Activated CD4-positive, alpha-beta T cell treated with anti-CD3 and anti-CD28 coated beads, Interleukin-2, amount 10 ng/mL, durations not matched to agents 24 days and 14 days (primary cell): ENCODE data around the gene FASTKD1. TPM values are rescaled to one million over a fixed set of nuclear protein-coding genes. Genes with fewer than 3 reads are reported as not detected.
A peak's percentile ranks its signal among the peaks of the same experiment; 100 is the strongest.
"Not testable (repeated sequence)": the region's sequence is repeated elsewhere in the genome, so short reads cannot be mapped to it uniquely, and the experiment has no call there.

Experiments
- DNase-seq: peaks from one replicate; pipeline ENCODE4 v3.0.0; 2022
- H3K27ac Mint-ChIP-seq: one replicate; pipeline ENCODE4 v1.8.0; 2022; ENCODE audit warnings: mild to moderate bottlenecking, mixed read lengths
- H3K27me3 Mint-ChIP-seq: one replicate; pipeline ENCODE4 v1.8.0; 2022; ENCODE audit warnings: mixed read lengths
- H3K36me3 Mint-ChIP-seq: one replicate; pipeline ENCODE4 v1.8.0; 2022; ENCODE audit warnings: low read depth, mild to moderate bottlenecking, mixed read lengths
- H3K4me1 Mint-ChIP-seq: one replicate; pipeline ENCODE4 v1.8.0; 2021; ENCODE audit warnings: mixed read lengths
- H3K4me3 Mint-ChIP-seq: one replicate; pipeline ENCODE4 v1.8.0; 2022; ENCODE audit warnings: mild to moderate bottlenecking, moderate library complexity, mixed read lengths
- H3K9me3 Mint-ChIP-seq: one replicate; pipeline ENCODE4 v1.8.0; 2021; ENCODE audit warnings: mixed read lengths
- intact Hi-C: fragments of 100-400 bp; cut with micrococcal nuclease; formaldehyde crosslinking; loops from one replicate; pipeline ENCODE4 v1.15.1; 2023
- total RNA-seq: library from RNA; stranded (reverse); gene quantifications from 2 replicates; pipeline ENCODE4 v1.2.3, GENCODE V29; 2022

The FASTKD1 gene
- total RNA-seq, 1 donor from 2014 or later, result 56.5 TPM

DNA sequence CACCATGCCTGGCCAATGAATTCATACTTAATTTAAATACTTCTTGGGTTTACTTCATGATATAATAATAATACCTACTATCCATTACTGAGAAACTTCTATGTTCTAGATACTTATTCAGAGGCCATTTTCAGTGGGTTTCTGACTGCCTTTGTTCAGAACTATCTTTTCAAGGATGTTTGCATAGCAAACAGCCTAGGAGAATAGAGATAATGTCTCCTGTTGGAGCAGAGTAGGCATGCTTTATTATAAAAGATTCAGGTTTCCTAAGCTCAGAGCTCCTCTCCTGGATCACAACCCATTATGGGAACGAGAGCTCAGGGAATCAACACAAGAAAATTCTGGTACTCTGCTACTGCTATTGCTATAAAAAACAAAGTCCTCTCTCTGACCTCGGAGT is 11.1 kb downstream of the FASTKD1 start:
- intact Hi-C loops, result loop anchor here (5.0 kb wide), 1 partner anchor 100 kb away; no protein-coding TSS in a partner anchor
- H3K36me3 Mint-ChIP-seq, result peaks cover 27% of the 10 kb centered on the region

DNA sequence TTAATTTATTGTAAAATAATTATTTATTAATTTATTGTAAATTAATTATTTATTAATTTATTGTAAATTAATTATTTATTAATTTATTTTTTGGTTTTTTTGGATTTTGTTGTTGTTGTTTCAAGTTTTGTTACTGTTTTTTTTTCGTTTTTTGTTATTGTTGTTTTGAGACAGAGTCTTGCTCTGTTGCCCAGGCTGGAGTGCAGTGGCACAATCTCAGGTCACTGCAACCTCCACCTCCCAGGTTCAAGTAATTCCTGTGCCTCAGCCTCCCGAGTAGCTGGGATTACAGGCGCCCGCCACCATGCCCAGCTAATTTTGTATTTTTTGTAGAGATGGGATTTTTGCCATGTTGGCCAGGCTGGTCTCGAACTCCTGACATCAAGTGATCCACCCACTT is 11.6 kb downstream of the FASTKD1 start:
- not testable (repeated sequence) for H3K27ac Mint-ChIP-seq, H3K27me3 Mint-ChIP-seq, H3K4me3 Mint-ChIP-seq, DNase-seq, H3K9me3 Mint-ChIP-seq, H3K4me1 Mint-ChIP-seq
- peaks cover 27% of the 10 kb centered on the region for H3K36me3 Mint-ChIP-seq
- intact Hi-C loops, result loop anchor here (5.0 kb wide), 1 partner anchor 100 kb away; no protein-coding TSS in a partner anchor

More for the DNA sequence above, 11.1 kb downstream of the FASTKD1 start:
- Mint-ChIP-seq H3K4me3 (no peak overlapping the region), H3K4me1 (no peaks in the 10 kb centered on the region), H3K27me3 (no peaks in the 10 kb centered on the region), H3K27ac (no peak overlapping the region), H3K9me3 (no peaks in the 10 kb centered on the region)
- no peak for DNase-seq

GRCh38 chr2:169561364-169561763 is 12.3 kb downstream of the FASTKD1 start:
- H3K27me3 Mint-ChIP-seq, result no peaks in the 10 kb centered on the region
- peaks cover 32% of the 10 kb centered on the region for H3K36me3 Mint-ChIP-seq
- intact Hi-C loops, result loop anchor here (2.0 to 5.0 kb wide), 2 partner anchors 99 to 585 kb away; no protein-coding TSS in a partner anchor
- H3K9me3 Mint-ChIP-seq, result no peaks in the 10 kb centered on the region
- no peaks in the 10 kb centered on the region for H3K4me1 Mint-ChIP-seq
- H3K27ac Mint-ChIP-seq, result no peak overlapping the region
- no peak overlapping the region for H3K4me3 Mint-ChIP-seq
- DNase-seq, result no peak

DNA sequence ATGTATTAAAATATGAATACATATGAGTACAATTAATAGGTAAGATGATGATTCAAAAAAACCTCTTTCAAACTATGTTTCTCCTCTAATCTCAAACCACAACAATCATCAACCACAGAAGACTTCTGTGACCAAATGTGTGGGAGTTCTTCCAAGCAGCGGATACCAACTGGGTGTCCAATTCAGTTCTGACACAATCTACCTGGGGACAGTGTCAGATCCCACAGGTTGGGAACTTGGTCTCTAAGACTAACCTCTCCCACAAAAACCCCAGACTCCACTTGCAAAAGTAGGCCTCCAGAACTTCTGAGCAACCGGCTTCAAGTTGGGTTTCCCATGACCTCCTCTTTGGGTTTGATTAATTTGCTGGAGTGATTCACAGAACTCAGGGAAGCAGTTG is 26.9 kb downstream of the FASTKD1 start:
- H3K27me3 Mint-ChIP-seq, result no peaks in the 10 kb centered on the region
- H3K36me3 Mint-ChIP-seq, result peaks cover 34% of the 10 kb centered on the region
- H3K4me3 Mint-ChIP-seq, result no peak overlapping the region
- no peaks in the 10 kb centered on the region for H3K9me3 Mint-ChIP-seq
- no peak for DNase-seq
- no peak overlapping the region for H3K27ac Mint-ChIP-seq
- intact Hi-C loops, result no loop called here
- peaks cover 8% of the 10 kb centered on the region for H3K4me1 Mint-ChIP-seq

- intact Hi-C loops, result no loop called here
- peaks cover 36% of the 10 kb centered on the region for H3K36me3 Mint-ChIP-seq
- H3K4me1 Mint-ChIP-seq, result peaks cover 8% of the 10 kb centered on the region
- H3K27ac Mint-ChIP-seq, result no peak overlapping the region
- no peak overlapping the region for H3K4me3 Mint-ChIP-seq
- DNase-seq, result no peak
- no peaks in the 10 kb centered on the region for H3K27me3 Mint-ChIP-seq
- no peaks in the 10 kb centered on the region for H3K9me3 Mint-ChIP-seq
Measured at GRCh38 chr2:169542433-169542832, 31.2 kb downstream of the FASTKD1 start.

- H3K36me3 Mint-ChIP-seq, result peaks cover 30% of the 10 kb centered on the region
- no peak overlapping the region for H3K27ac Mint-ChIP-seq
- H3K27me3 Mint-ChIP-seq, result no peaks in the 10 kb centered on the region
- intact Hi-C loops, result no loop called here
- H3K4me3 Mint-ChIP-seq, result no peak overlapping the region
- no peaks in the 10 kb centered on the region for H3K4me1 Mint-ChIP-seq
- DNase-seq, result no peak
- no peaks in the 10 kb centered on the region for H3K9me3 Mint-ChIP-seq
Measured at GRCh38 chr2:169540146-169540545, 33.5 kb downstream of the FASTKD1 start.

DNA sequence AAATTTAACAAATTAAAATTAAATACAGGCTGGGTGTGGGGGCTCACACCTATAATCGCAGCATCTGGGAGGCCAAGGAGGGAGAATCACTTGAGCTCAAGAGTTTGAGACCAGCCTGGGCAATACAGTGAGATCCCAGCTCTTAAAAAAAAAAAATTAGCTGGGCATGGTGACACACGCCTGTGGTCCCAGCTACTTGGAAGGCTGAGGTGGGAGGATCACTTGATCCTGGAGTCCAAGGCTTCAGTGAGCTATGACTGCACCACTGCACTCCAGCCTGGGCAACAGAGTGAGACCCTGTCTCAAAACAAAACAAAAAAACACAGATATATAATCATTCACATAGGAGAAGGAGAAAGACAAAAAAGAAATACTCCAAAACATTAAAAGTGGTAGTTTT is 34.2 kb downstream of the FASTKD1 start:
- H3K4me1 Mint-ChIP-seq, intact Hi-C loops: not testable (repeated sequence)

DNA sequence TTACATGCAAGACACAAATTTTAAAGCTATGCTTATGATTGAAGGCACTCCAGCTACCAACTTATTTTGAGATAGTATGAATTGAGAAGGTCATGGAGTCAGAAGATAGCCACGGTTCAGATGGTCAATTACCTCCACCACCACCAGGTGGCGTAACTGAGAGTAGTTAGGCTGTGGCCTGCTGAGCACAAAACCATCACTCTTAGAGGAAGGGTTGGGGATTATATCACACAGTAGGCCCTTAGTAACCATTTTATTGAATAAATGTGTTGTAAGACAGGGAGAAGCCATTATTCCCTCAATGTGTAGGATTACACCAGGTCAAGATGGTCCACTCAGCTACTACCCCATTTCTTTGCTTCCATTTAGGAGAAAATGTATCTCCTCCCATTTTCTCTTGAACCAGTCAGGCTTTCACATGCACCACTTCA is 45.4 kb downstream of the FASTKD1 start:
- H3K4me3 Mint-ChIP-seq, result no peak overlapping the region
- H3K27ac Mint-ChIP-seq, result no peak overlapping the region
- H3K27me3 Mint-ChIP-seq, result no peaks in the 10 kb centered on the region
- no peaks in the 10 kb centered on the region for H3K4me1 Mint-ChIP-seq
- peak; percentile 91 for DNase-seq
- H3K36me3 Mint-ChIP-seq, result peaks cover 7% of the 10 kb centered on the region
- intact Hi-C loops, result loop anchor here (5.0 kb wide), 1 partner anchor 399 kb away; no protein-coding TSS in a partner anchor
- no peaks in the 10 kb centered on the region for H3K9me3 Mint-ChIP-seq

More for the DNA sequence above, 34.2 kb downstream of the FASTKD1 start:
- DNase-seq, H3K4me3 Mint-ChIP-seq, H3K9me3 Mint-ChIP-seq, H3K27ac Mint-ChIP-seq, H3K27me3 Mint-ChIP-seq: not testable (repeated sequence)
- H3K36me3 Mint-ChIP-seq, result peaks cover 29% of the 10 kb centered on the region

GRCh38 chr2:169526451-169526850 is 47.2 kb downstream of the FASTKD1 start:
- intact Hi-C loops, result loop anchor here (5.0 kb wide), 1 partner anchor 401 kb away; no protein-coding TSS in a partner anchor
- H3K9me3 Mint-ChIP-seq, result no peaks in the 10 kb centered on the region

DNA sequence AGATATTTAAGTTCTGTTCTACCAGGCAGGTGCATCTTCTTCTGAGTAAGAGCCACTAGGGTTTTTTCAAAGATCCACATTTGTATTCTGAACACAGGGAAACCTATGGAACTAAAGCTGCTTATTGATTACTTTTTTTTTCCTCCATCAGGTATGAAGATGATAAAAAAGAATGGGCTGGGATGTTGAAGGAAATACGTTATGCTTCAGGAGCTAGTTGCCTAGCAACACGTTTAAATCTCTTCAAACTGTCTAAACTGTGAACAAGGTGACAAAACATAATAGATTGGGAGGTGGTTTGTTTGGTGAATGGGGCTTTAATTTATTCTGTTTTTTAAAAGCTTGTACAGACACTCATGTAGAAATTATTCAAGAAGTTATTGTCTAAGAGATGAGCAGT is 48.2 kb downstream of the FASTKD1 start:
- Mint-ChIP-seq H3K9me3 (no peaks in the 10 kb centered on the region), H3K36me3 (peaks cover 5% of the 10 kb centered on the region), H3K27me3 (no peaks in the 10 kb centered on the region), H3K4me1 (no peaks in the 10 kb centered on the region), H3K4me3 (no peak overlapping the region), H3K27ac (no peak overlapping the region)
- DNase-seq, result no peak
- intact Hi-C loops, result loop anchor here (5.0 kb wide), 1 partner anchor 402 kb away; no protein-coding TSS in a partner anchor

More at GRCh38 chr2:169526451-169526850, 47.2 kb downstream of the FASTKD1 start:
- Mint-ChIP-seq H3K4me1 (no peaks in the 10 kb centered on the region), H3K27me3 (no peaks in the 10 kb centered on the region), H3K4me3 (no peak overlapping the region), H3K36me3 (peaks cover 7% of the 10 kb centered on the region), H3K27ac (no peak overlapping the region)
- no peak for DNase-seq

GRCh38 chr2:169523681-169524080 is 50.0 kb downstream of the FASTKD1 start:
- H3K4me1 Mint-ChIP-seq, result no peaks in the 10 kb centered on the region
- no peak for DNase-seq
- intact Hi-C loops, result no loop called here
- H3K27ac Mint-ChIP-seq, result no peak overlapping the region
- no peaks in the 10 kb centered on the region for H3K9me3 Mint-ChIP-seq
- no peaks in the 10 kb centered on the region for H3K27me3 Mint-ChIP-seq
- peaks cover under 1% of the 10 kb centered on the region for H3K36me3 Mint-ChIP-seq
- no peak overlapping the region for H3K4me3 Mint-ChIP-seq

GRCh38 chr2:169520896-169521295 is 52.8 kb downstream of the FASTKD1 start:
- Mint-ChIP-seq H3K9me3 (no peaks in the 10 kb centered on the region), H3K4me1 (no peaks in the 10 kb centered on the region), H3K27me3 (peaks cover 1% of the 10 kb centered on the region), H3K27ac (no peak overlapping the region), H3K36me3 (no peaks in the 10 kb centered on the region), H3K4me3 (no peak overlapping the region)
- intact Hi-C loops, result no loop called here
- no peak for DNase-seq

- intact Hi-C loops, H3K36me3 Mint-ChIP-seq, H3K27ac Mint-ChIP-seq, H3K9me3 Mint-ChIP-seq, H3K4me1 Mint-ChIP-seq, H3K4me3 Mint-ChIP-seq, DNase-seq, H3K27me3 Mint-ChIP-seq: not testable (repeated sequence)
Measured at GRCh38 chr2:169516488-169516995, 57.1 kb downstream of the FASTKD1 start.

DNA sequence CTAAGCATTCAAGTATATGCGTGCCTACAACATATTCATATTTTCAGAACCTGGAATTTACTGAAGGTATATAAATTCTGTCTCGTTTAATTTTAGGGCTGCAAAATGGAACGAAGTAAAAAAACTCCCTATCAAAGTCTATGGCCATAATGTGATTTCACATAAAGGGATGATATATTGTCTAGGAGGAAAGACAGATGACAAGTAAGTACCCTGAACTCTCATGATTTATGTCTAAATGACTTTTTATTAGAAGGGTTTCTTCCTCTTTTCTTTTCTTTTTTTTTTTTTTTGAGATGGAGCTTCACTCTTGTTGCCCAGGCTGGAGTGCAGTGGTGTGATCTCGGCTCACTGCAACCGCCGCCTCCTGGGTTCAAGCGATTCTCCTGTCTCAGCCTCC is 58.9 kb downstream of the FASTKD1 start:
- H3K4me3 Mint-ChIP-seq, DNase-seq, intact Hi-C loops, H3K27ac Mint-ChIP-seq, H3K27me3 Mint-ChIP-seq, H3K36me3 Mint-ChIP-seq, H3K4me1 Mint-ChIP-seq, H3K9me3 Mint-ChIP-seq: not testable (repeated sequence)

- no peaks in the 10 kb centered on the region for H3K4me1 Mint-ChIP-seq
- no peak for DNase-seq
- peaks cover 3% of the 10 kb centered on the region for H3K27me3 Mint-ChIP-seq
- intact Hi-C loops, result no loop called here
- H3K27ac Mint-ChIP-seq, result no peak overlapping the region
- no peaks in the 10 kb centered on the region for H3K36me3 Mint-ChIP-seq
- no peak overlapping the region for H3K4me3 Mint-ChIP-seq
- no peaks in the 10 kb centered on the region for H3K9me3 Mint-ChIP-seq
Measured at GRCh38 chr2:169513926-169514325, 59.7 kb downstream of the FASTKD1 start.
